ENCODE measurements around the gene DNAH11.

DNA sequence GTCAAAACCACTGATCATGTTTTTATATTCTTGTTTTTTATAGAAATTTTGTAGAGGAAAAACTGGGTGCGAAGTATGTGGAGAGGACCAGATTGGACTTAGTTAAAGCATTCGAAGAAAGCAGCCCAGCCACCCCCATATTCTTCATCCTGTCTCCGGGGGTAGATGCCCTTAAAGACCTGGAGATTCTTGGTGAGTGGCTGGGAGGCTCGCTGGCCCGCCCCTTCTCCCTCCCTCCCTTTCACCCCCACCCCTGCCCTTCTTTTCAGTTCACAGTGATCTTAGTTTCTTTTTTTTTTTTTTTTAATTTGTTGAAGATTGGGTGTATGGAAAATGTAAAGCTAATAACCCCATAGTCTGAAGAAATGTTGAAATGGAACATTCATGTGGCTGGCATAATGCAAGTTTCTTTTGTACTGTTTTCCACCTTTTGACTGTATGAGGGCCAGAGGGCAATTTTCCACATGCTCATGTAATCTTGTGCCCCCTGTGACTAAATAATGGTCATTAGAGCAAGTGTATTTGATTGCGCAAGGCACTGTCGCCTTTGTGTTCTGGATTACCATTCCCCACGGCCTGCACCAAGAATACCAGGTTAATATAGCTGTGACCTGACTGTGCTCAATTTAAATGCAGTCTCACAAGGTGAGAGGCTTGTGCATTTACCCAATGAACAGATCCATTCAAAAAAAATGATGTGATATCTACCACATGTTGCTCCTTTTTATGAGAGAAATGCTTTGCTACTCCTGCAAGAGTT is 325.2 kb downstream of the DNAH11 start:
- no peak for TF ChIP-seq POLR2AphosphoS5 (IDR thresholded peaks at IDR 0.05)
- TF ChIP-seq, protein P1, sequence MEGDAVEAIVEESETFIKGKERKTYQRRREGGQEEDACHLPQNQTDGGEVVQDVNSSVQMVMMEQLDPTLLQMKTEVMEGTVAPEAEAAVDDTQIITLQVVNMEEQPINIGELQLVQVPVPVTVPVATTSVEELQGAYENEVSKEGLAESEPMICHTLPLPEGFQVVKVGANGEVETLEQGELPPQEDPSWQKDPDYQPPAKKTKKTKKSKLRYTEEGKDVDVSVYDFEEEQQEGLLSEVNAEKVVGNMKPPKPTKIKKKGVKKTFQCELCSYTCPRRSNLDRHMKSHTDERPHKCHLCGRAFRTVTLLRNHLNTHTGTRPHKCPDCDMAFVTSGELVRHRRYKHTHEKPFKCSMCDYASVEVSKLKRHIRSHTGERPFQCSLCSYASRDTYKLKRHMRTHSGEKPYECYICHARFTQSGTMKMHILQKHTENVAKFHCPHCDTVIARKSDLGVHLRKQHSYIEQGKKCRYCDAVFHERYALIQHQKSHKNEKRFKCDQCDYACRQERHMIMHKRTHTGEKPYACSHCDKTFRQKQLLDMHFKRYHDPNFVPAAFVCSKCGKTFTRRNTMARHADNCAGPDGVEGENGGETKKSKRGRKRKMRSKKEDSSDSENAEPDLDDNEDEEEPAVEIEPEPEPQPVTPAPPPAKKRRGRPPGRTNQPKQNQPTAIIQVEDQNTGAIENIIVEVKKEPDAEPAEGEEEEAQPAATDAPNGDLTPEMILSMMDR (IDR thresholded peaks at IDR 0.05), result no peak
